ENCODE data around the gene KCNMB3. TPM values are rescaled to one million over a fixed set of nuclear protein-coding genes. Genes with fewer than 3 reads are reported as not detected.
"Not testable (repeated sequence)": the region's sequence is repeated elsewhere in the genome, so short reads cannot be mapped to it uniquely, and the experiment has no call there.

Gene KCNMB3
- total RNA-seq, 1 donor from 2014 or later: 3.8 TPM

GRCh38 chr3:179265092-179265491 lies 14.2 kb upstream of the KCNMB3 start:
- Mint-ChIP-seq H3K4me3 (ENCODE audit: unreplicated experiment) (no peak overlapping the region), H3K36me3 (ENCODE audit: low read depth, unreplicated experiment) (peaks cover 7% of the 10 kb centered on the region), H3K9me3 (ENCODE audit: unreplicated experiment) (peaks cover 5% of the 10 kb centered on the region), H3K27ac (ENCODE audit: unreplicated experiment) (no peak overlapping the region), H3K27me3 (ENCODE audit: unreplicated experiment) (peaks cover 6% of the 10 kb centered on the region), H3K4me1 (ENCODE audit: unreplicated experiment) (peaks cover 42% of the 10 kb centered on the region)
- no peak for DNase-seq (ENCODE audit: low spot score)
- no peak for TF ChIP-seq CTCF (IDR thresholded peaks at IDR 0.05; ENCODE audit: unreplicated experiment)

- Mint-ChIP-seq H3K9me3 (ENCODE audit: unreplicated experiment) (peaks cover 5% of the 10 kb centered on the region), H3K27ac (ENCODE audit: unreplicated experiment) (no peak overlapping the region), H3K4me3 (ENCODE audit: unreplicated experiment) (no peak overlapping the region), H3K36me3 (ENCODE audit: low read depth, unreplicated experiment) (peaks cover 13% of the 10 kb centered on the region), H3K4me1 (ENCODE audit: unreplicated experiment) (peaks cover 40% of the 10 kb centered on the region), H3K27me3 (ENCODE audit: unreplicated experiment) (peaks cover 6% of the 10 kb centered on the region)
- no peak for TF ChIP-seq CTCF (IDR thresholded peaks at IDR 0.05; ENCODE audit: unreplicated experiment)
- DNase-seq (ENCODE audit: low spot score): no peak
These were observed 13.5 kb upstream of the KCNMB3 start for GRCh38 chr3:179264449-179264848.

GRCh38 chr3:179263134-179263533 lies 12.2 kb upstream of the KCNMB3 start:
- Mint-ChIP-seq H3K9me3 (ENCODE audit: unreplicated experiment) (peaks cover 5% of the 10 kb centered on the region), H3K4me3 (ENCODE audit: unreplicated experiment) (no peak overlapping the region), H3K36me3 (ENCODE audit: low read depth, unreplicated experiment) (peaks cover 13% of the 10 kb centered on the region), H3K4me1 (ENCODE audit: unreplicated experiment) (peaks cover 27% of the 10 kb centered on the region), H3K27ac (ENCODE audit: unreplicated experiment) (no peak overlapping the region), H3K27me3 (ENCODE audit: unreplicated experiment) (peaks cover 6% of the 10 kb centered on the region)
- DNase-seq (ENCODE audit: low spot score): no peak
- TF ChIP-seq CTCF (IDR thresholded peaks at IDR 0.05; ENCODE audit: unreplicated experiment): no peak

- H3K9me3 Mint-ChIP-seq (ENCODE audit: unreplicated experiment): peaks cover 5% of the 10 kb centered on the region
- peak; percentile 58 for DNase-seq (ENCODE audit: low spot score)
- H3K4me3 Mint-ChIP-seq (ENCODE audit: unreplicated experiment): peak overlapping the region; percentile 83
- no peak for TF ChIP-seq CTCF (IDR thresholded peaks at IDR 0.05; ENCODE audit: unreplicated experiment)
- no peak overlapping the region for H3K27ac Mint-ChIP-seq (ENCODE audit: unreplicated experiment)
- H3K36me3 Mint-ChIP-seq (ENCODE audit: low read depth, unreplicated experiment): peaks cover 13% of the 10 kb centered on the region
- H3K27me3 Mint-ChIP-seq (ENCODE audit: unreplicated experiment): peaks cover 6% of the 10 kb centered on the region
- H3K4me1 Mint-ChIP-seq (ENCODE audit: unreplicated experiment): peaks cover 14% of the 10 kb centered on the region
These were observed 10.2 kb upstream of the KCNMB3 start for GRCh38 chr3:179260949-179261765.

- not testable (repeated sequence) for H3K27me3 Mint-ChIP-seq (ENCODE audit: unreplicated experiment); H3K9me3 Mint-ChIP-seq (ENCODE audit: unreplicated experiment); DNase-seq (ENCODE audit: low spot score); H3K4me1 Mint-ChIP-seq (ENCODE audit: unreplicated experiment)
- Mint-ChIP-seq H3K4me3 (ENCODE audit: unreplicated experiment) (peak overlapping the region; percentile 83), H3K27ac (ENCODE audit: unreplicated experiment) (peak overlapping the region; percentile 50), H3K36me3 (ENCODE audit: low read depth, unreplicated experiment) (peaks cover 13% of the 10 kb centered on the region)
These were observed 9.2 kb upstream of the KCNMB3 start for GRCh38 chr3:179259959-179260756.
